Measurements from ENCODE around the gene CFAP251.

Gene CFAP251

DNA sequence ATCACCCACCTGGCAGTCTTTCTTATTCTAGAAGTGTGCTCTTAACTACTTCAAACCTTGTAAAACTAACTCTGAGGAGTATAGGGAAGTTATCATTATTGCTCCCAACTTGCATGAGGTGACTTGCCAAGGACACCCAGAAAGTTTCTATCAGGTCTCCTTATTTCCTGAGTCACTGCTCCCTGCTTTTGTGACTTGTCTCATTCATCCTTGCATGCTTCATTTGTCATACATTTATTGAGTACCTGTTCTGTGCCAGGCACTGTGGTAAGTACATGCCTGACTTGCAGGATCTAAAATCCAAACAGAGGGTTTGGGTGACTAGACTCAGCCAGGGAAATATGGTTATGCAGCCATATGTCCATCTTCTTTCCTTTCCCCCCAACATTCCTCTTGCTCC is 25.5 kb downstream of the CFAP251 start:
- no peak for DNase-seq (ENCODE audit: low read depth)
- TF ChIP-seq, protein P1, sequence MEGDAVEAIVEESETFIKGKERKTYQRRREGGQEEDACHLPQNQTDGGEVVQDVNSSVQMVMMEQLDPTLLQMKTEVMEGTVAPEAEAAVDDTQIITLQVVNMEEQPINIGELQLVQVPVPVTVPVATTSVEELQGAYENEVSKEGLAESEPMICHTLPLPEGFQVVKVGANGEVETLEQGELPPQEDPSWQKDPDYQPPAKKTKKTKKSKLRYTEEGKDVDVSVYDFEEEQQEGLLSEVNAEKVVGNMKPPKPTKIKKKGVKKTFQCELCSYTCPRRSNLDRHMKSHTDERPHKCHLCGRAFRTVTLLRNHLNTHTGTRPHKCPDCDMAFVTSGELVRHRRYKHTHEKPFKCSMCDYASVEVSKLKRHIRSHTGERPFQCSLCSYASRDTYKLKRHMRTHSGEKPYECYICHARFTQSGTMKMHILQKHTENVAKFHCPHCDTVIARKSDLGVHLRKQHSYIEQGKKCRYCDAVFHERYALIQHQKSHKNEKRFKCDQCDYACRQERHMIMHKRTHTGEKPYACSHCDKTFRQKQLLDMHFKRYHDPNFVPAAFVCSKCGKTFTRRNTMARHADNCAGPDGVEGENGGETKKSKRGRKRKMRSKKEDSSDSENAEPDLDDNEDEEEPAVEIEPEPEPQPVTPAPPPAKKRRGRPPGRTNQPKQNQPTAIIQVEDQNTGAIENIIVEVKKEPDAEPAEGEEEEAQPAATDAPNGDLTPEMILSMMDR (IDR thresholded peaks at IDR 0.05; ENCODE audit: insufficient read depth, low read depth, low read length, missing control alignments), result no peak
- no peak overlapping the region for H3K4me3 ChIP-seq (ENCODE audit: low read depth, low read length)

- TF ChIP-seq, protein P1 (IDR thresholded peaks at IDR 0.05; ENCODE audit: insufficient read depth, low read depth, low read length, missing control alignments), result no peak
Measured at GRCh38 chr12:121946313-121947025, 28.1 kb downstream of the CFAP251 start.

DNA sequence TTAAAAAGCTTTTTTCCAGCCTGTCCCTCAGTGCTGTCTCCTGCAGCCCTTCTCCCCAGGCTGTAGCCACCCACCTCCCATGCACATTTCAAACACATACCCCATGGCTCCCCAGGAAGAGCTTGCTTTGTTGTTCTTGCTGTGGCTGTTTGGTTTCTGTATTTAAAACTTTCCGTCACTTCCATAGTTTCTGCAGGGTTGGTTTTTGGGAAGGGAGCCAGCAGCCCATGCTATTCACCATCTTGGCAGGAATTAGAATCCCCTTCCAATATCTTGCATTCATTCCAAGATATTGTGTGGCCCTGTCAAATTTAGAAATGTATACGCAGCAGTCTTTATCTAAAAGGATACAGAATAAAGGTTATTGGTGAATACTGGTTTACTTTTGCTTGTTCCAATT is 29.6 kb downstream of the CFAP251 start:
- TF ChIP-seq, protein P1 (IDR thresholded peaks at IDR 0.05; ENCODE audit: insufficient read depth, low read depth, low read length, missing control alignments), result no peak
- no peak for DNase-seq (ENCODE audit: low read depth)
- no peak overlapping the region for H3K4me3 ChIP-seq (ENCODE audit: low read depth, low read length)

More at GRCh38 chr12:121946313-121947025, 28.1 kb downstream of the CFAP251 start:
- H3K4me3 ChIP-seq (ENCODE audit: low read depth, low read length), result no peak overlapping the region
- DNase-seq (ENCODE audit: low read depth), result no peak

DNA sequence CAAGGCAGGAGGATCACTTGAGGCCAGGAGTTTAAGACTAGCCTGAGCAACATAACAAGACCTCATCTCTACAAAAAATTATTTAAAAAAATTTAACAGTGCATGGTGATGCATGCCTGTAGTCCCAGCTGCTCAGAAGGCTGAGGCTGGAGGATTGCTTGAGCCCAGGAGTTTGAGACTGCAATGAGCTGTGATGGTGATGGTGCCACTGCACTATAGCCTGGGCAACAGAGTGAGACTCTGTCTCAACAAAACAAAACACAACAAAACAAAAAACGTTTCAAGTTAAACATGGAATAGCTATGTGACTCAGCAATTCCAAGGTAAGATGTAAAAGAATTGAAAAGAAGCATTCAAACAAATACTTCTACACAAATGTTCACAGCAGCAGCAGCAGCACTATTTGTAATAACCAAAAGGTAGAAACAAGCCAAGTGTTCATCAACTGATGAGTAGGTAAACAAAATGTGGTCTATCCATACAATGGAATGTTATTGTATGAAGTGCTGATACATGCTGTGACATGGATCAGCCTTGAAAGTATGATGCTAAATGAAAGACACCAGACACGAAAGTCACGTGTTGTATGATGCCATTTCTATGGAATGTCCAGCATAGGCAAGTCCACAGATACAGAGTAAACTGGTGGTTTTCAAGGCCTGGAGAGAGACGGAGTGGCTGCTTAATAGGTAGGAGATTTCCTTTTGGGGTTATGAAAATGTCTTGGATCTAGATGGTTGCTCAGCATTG is 31.4 kb downstream of the CFAP251 start:
- DNase-seq (ENCODE audit: low read depth), result no peak
- TF ChIP-seq, protein P1 (IDR thresholded peaks at IDR 0.05; ENCODE audit: insufficient read depth, low read depth, low read length, missing control alignments), result no peak

DNA sequence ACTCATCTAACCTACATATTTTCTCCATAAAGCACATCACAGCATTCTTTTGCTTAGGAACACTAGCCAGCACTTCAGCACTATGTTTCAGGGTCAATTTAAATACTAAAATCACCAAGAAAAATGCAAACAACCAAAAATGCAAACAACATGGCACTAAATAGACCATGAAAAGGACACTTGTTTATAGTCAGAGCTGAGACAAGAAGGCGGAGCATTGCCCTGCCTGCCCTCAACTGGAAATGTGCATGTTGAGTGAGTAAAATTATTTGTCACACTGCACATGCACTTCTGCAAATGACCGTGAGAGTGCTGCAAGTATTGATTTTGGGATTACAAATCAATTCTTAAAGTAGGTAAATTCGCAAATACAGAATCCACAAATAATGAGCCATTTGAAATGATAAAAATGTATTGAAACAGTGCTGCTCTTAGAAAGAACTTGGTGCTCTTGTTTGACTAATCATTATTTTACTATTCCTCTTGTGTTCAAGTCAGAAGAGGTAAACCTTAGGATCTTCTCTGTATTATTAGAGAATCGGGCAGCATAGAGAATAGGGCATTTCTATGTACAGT is 34.8 kb downstream of the CFAP251 start:
- no peak for DNase-seq (ENCODE audit: low read depth)

More for the DNA sequence above, 31.4 kb downstream of the CFAP251 start:
- H3K4me3 ChIP-seq (ENCODE audit: low read depth, low read length), result no peak overlapping the region

GRCh38 chr12:121953695-121954094 is 35.3 kb downstream of the CFAP251 start:
- no peak overlapping the region for H3K4me3 ChIP-seq (ENCODE audit: low read depth, low read length)
- no peak for DNase-seq (ENCODE audit: low read depth)
- TF ChIP-seq, protein P1 (IDR thresholded peaks at IDR 0.05; ENCODE audit: insufficient read depth, low read depth, low read length, missing control alignments), result no peak

More for the DNA sequence above, 34.8 kb downstream of the CFAP251 start:
- TF ChIP-seq, protein P1 (IDR thresholded peaks at IDR 0.05; ENCODE audit: insufficient read depth, low read depth, low read length, missing control alignments), result no peak
- no peak overlapping the region for H3K4me3 ChIP-seq (ENCODE audit: low read depth, low read length)
